ENCODE measurements around the gene FGF12.

Gene FGF12

DNA sequence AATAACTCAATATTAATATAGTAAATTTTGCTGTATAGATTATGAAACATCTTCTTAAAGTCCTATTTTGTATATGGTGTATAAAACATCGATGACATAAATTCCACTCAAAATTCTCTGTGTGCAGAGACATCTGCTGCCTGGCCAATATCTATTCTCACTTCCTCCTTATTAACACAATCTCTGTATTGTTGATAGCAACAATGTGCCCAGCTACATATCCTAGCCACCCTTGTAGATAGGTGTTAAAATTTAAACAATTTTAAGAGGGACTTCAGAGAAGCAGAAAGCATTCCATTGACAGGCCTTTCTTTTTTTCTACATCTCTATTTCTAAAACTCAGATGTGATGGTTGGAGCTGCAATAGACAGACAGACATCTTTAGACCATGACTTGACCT lies 72.3 kb downstream of the FGF12 start:
- no peaks in the 10 kb centered on the region for H3K79me2 ChIP-seq (ENCODE audit: control insufficient read depth, insufficient read depth, low read length, poor library complexity)
- H4K12ac ChIP-seq (ENCODE audit: low read depth, low read length): no peak overlapping the region
- peak in 1 of 2 donors; percentile 4 for DNase-seq
- H3K18ac ChIP-seq (ENCODE audit: low read length): no peak overlapping the region
- no peak overlapping the region for H4K91ac ChIP-seq (ENCODE audit: low read depth, low read length)
- no CpG with 5 or more reads among the region's 1 CpG for WGBS (ENCODE audit: extremely low coverage, insufficient coverage, insufficient read length)
- H3K4ac ChIP-seq (ENCODE audit: low read depth, low read length): no peak overlapping the region
- no peaks in the 10 kb centered on the region for H3K36me3 ChIP-seq (ENCODE audit: control insufficient read depth in 1 of 2, insufficient read depth in 2 of 2, low read length in 2 of 2)
- no peaks in the 10 kb centered on the region for H3K9me3 ChIP-seq (ENCODE audit: insufficient read depth, low read depth, low read length)
- H2AFZ ChIP-seq (ENCODE audit: insufficient read depth, low read length, poor library complexity): no peak overlapping the region
- H3K9ac ChIP-seq (ENCODE audit: low read length): no peak overlapping the region
- no peak overlapping the region for H3K27ac ChIP-seq (ENCODE audit: low read depth, low read length)
- no peak overlapping the region for H3K14ac ChIP-seq (ENCODE audit: low read length)
- no peak overlapping the region for H2AK5ac ChIP-seq (ENCODE audit: low read length)
- H4K8ac ChIP-seq (ENCODE audit: low read depth, low read length): no peak overlapping the region
- no peak overlapping the region for H2BK12ac ChIP-seq (ENCODE audit: low read length)
- H3K4me3 ChIP-seq (ENCODE audit: low read depth, low read length): no peak overlapping the region
- H2BK5ac ChIP-seq (ENCODE audit: low read depth, low read length, poor library complexity): no peak overlapping the region
- H3K4me2 ChIP-seq (ENCODE audit: low read length): no peak overlapping the region
- H3K23ac ChIP-seq (ENCODE audit: low read length): no peak overlapping the region
- H2BK120ac ChIP-seq (ENCODE audit: insufficient read depth, low read length, poor library complexity): no peak overlapping the region
- no peaks in the 10 kb centered on the region for H3K79me1 ChIP-seq (ENCODE audit: low read length)
- H3K27me3 ChIP-seq (ENCODE audit: insufficient read depth, low read length): no peaks in the 10 kb centered on the region
- no peaks in the 10 kb centered on the region for H3K4me1 ChIP-seq (ENCODE audit: control insufficient read depth in 1 of 2, insufficient read depth in 2 of 2, low read length in 2 of 2)

DNA sequence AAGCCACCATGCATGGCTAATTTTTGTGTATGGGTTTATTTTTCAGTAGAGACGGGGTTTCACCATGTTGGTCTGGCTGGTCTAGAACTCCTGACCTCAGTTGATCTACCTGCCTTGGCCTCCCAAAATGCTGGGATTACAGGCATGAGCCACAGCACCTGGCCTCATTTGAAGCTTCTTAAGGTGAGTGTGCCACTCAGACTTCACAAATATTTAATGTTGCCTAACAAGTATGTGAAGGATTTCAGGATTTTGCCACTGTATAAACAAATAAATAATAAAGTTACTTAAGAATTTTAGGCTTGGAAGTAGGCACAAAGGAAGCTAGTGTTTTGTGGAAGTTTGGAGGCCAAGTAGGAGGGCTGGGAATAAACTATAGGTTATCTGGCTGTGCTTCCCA lies 73.5 kb downstream of the FGF12 start:
- Histone ChIP-seq H3K9ac (ENCODE audit: low read length) (no peak overlapping the region), H2BK12ac (ENCODE audit: low read length) (no peak overlapping the region), H4K12ac (ENCODE audit: low read depth, low read length) (no peak overlapping the region), H3K27ac (ENCODE audit: low read depth, low read length) (no peak overlapping the region), H2AK5ac (ENCODE audit: low read length) (no peak overlapping the region), H3K4me2 (ENCODE audit: low read length) (no peak overlapping the region), H3K18ac (ENCODE audit: low read length) (no peak overlapping the region), H3K4ac (ENCODE audit: low read depth, low read length) (no peak overlapping the region), H3K36me3 (ENCODE audit: control insufficient read depth in 1 of 2, insufficient read depth in 2 of 2, low read length in 2 of 2) (no peaks in the 10 kb centered on the region), H3K79me2 (ENCODE audit: control insufficient read depth, insufficient read depth, low read length, poor library complexity) (no peaks in the 10 kb centered on the region), H4K91ac (ENCODE audit: low read depth, low read length) (no peak overlapping the region), H3K9me3 (ENCODE audit: insufficient read depth, low read depth, low read length) (no peaks in the 10 kb centered on the region), H3K23ac (ENCODE audit: low read length) (no peak overlapping the region), H3K4me3 (ENCODE audit: low read depth, low read length) (no peak overlapping the region), H4K8ac (ENCODE audit: low read depth, low read length) (no peak overlapping the region), H2BK120ac (ENCODE audit: insufficient read depth, low read length, poor library complexity) (no peak overlapping the region), H2AFZ (ENCODE audit: insufficient read depth, low read length, poor library complexity) (no peak overlapping the region), H3K4me1 (ENCODE audit: control insufficient read depth in 1 of 2, insufficient read depth in 2 of 2, low read length in 2 of 2) (no peaks in the 10 kb centered on the region), H2BK5ac (ENCODE audit: low read depth, low read length, poor library complexity) (no peak overlapping the region), H3K14ac (ENCODE audit: low read length) (no peak overlapping the region), H3K79me1 (ENCODE audit: low read length) (no peaks in the 10 kb centered on the region), H3K27me3 (ENCODE audit: insufficient read depth, low read length) (no peaks in the 10 kb centered on the region)
- WGBS (ENCODE audit: extremely low coverage, insufficient coverage, insufficient read length): no CpG with 5 or more reads among the region's 1 CpG
- peak in 1 of 2 donors; percentile 49 for DNase-seq

DNA sequence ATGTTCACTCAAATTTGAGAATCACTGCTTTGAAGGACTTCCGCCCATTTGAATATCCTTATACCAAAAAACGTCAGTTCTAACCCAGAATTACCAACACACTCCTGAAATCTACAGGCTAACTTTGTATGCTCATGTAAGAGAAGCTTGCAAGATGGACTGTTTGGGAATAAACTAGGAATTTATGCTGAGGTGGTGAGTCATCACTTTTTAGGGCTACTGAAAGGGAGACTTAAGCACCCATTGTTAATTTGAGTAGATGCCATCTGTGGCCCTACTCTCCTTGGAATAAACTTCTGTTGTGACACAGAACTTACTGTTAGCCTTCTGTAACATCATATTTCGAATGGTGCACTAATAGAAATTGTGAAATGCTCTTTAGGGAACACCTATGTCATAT lies 74.6 kb downstream of the FGF12 start:
- no CpG with 5 or more reads among the region's 3 CpGs for WGBS (ENCODE audit: extremely low coverage, insufficient coverage, insufficient read length)
- no peaks in the 10 kb centered on the region for H3K36me3 ChIP-seq (ENCODE audit: control insufficient read depth in 1 of 2, insufficient read depth in 2 of 2, low read length in 2 of 2)

DNA sequence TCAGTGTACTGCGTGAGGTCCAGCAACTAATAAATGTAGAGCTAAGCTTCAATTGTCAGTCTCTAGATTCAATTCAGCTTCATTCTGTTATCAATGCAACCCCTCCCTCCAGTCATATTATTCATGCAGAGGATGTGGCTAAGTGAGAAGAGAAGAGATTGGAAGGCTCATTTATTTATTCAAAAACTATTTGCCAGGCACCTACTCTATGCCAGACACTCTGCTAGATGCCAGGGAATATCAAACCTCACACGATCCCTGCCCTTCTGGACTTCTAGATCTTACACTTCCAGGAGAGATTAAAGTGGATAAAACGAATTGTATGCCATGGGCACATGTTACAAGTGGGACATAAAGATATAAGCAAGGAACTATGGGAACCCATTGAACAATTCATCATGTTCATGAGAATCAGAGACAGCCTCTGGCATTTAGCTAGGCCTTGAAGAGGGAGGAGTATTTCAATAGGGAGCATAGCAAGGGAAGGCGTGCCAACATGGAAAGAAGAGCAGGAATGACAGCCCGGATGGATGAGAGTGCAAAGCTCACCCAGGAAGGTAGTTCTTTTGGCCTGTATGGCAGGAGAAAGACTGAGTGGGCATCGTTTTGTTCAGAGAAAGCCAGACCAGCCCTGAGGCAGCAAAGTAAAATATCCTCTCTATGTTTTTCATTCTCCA lies 75.4 kb downstream of the FGF12 start:
- Histone ChIP-seq H2BK5ac (ENCODE audit: low read depth, low read length, poor library complexity) (no peak overlapping the region), H3K27me3 (ENCODE audit: insufficient read depth, low read length) (no peaks in the 10 kb centered on the region), H4K91ac (ENCODE audit: low read depth, low read length) (no peak overlapping the region), H3K9ac (ENCODE audit: low read length) (no peak overlapping the region), H2BK120ac (ENCODE audit: insufficient read depth, low read length, poor library complexity) (no peak overlapping the region), H2AFZ (ENCODE audit: insufficient read depth, low read length, poor library complexity) (no peak overlapping the region), H3K9me3 (ENCODE audit: insufficient read depth, low read depth, low read length) (no peaks in the 10 kb centered on the region), H2BK12ac (ENCODE audit: low read length) (no peak overlapping the region), H3K4me1 (ENCODE audit: control insufficient read depth in 1 of 2, insufficient read depth in 2 of 2, low read length in 2 of 2) (no peaks in the 10 kb centered on the region), H3K36me3 (ENCODE audit: control insufficient read depth in 1 of 2, insufficient read depth in 2 of 2, low read length in 2 of 2) (no peaks in the 10 kb centered on the region), H3K27ac (ENCODE audit: low read depth, low read length) (no peak overlapping the region), H4K12ac (ENCODE audit: low read depth, low read length) (no peak overlapping the region), H2AK5ac (ENCODE audit: low read length) (no peak overlapping the region), H3K4me3 (ENCODE audit: low read depth, low read length) (no peak overlapping the region), H3K23ac (ENCODE audit: low read length) (no peak overlapping the region), H3K79me1 (ENCODE audit: low read length) (no peaks in the 10 kb centered on the region), H3K14ac (ENCODE audit: low read length) (no peak overlapping the region), H4K8ac (ENCODE audit: low read depth, low read length) (no peak overlapping the region), H3K79me2 (ENCODE audit: control insufficient read depth, insufficient read depth, low read length, poor library complexity) (no peaks in the 10 kb centered on the region), H3K4ac (ENCODE audit: low read depth, low read length) (no peak overlapping the region), H3K4me2 (ENCODE audit: low read length) (no peak overlapping the region), H3K18ac (ENCODE audit: low read length) (no peak overlapping the region)
- WGBS (ENCODE audit: extremely low coverage, insufficient coverage, insufficient read length): no CpG with 5 or more reads among the region's 6 CpGs
- no peak for DNase-seq

More for the DNA sequence above, 74.6 kb downstream of the FGF12 start:
- H3K9ac ChIP-seq (ENCODE audit: low read length): no peak overlapping the region
- H3K4me1 ChIP-seq (ENCODE audit: control insufficient read depth in 1 of 2, insufficient read depth in 2 of 2, low read length in 2 of 2): no peaks in the 10 kb centered on the region
- no peak overlapping the region for H3K18ac ChIP-seq (ENCODE audit: low read length)
- H2BK120ac ChIP-seq (ENCODE audit: insufficient read depth, low read length, poor library complexity): no peak overlapping the region
- H4K8ac ChIP-seq (ENCODE audit: low read depth, low read length): no peak overlapping the region
- no peak overlapping the region for H3K4me2 ChIP-seq (ENCODE audit: low read length)
- no peak overlapping the region for H3K14ac ChIP-seq (ENCODE audit: low read length)
- no peak overlapping the region for H2AFZ ChIP-seq (ENCODE audit: insufficient read depth, low read length, poor library complexity)
- no peak for DNase-seq
- no peaks in the 10 kb centered on the region for H3K27me3 ChIP-seq (ENCODE audit: insufficient read depth, low read length)
- no peak overlapping the region for H4K12ac ChIP-seq (ENCODE audit: low read depth, low read length)
- H2AK5ac ChIP-seq (ENCODE audit: low read length): no peak overlapping the region
- H3K4ac ChIP-seq (ENCODE audit: low read depth, low read length): no peak overlapping the region
- no peak overlapping the region for H2BK12ac ChIP-seq (ENCODE audit: low read length)
- H3K9me3 ChIP-seq (ENCODE audit: insufficient read depth, low read depth, low read length): no peaks in the 10 kb centered on the region
- no peaks in the 10 kb centered on the region for H3K79me2 ChIP-seq (ENCODE audit: control insufficient read depth, insufficient read depth, low read length, poor library complexity)
- no peaks in the 10 kb centered on the region for H3K79me1 ChIP-seq (ENCODE audit: low read length)
- no peak overlapping the region for H3K4me3 ChIP-seq (ENCODE audit: low read depth, low read length)
- no peak overlapping the region for H3K23ac ChIP-seq (ENCODE audit: low read length)
- H4K91ac ChIP-seq (ENCODE audit: low read depth, low read length): no peak overlapping the region
- H3K27ac ChIP-seq (ENCODE audit: low read depth, low read length): no peak overlapping the region
- H2BK5ac ChIP-seq (ENCODE audit: low read depth, low read length, poor library complexity): no peak overlapping the region
